Medulla oblongata (tissue), 1 donor: ENCODE results near the gene CA11.
"Not testable (repeated sequence)": the region's sequence is repeated elsewhere in the genome, so short reads cannot be mapped to it uniquely, and the experiment has no call there.

ENCODE experiments used
- DNase-seq: peaks from one replicate; pipeline ENCODE4 v3.0.0-alpha.2; 2015; ENCODE audit errors: extremely low spot score

The CA11 gene

GRCh38 chr19:48646001-48646721, at the start of gene CA11:
CA11 (minus strand) TSS chr19:48646187; CDS start chr19:48645632, 555 bp downstream.
- DNase-seq, result peak; percentile 95

GRCh38 chr19:48693629-48694028, 47.6 kb upstream of the CA11 start:
- DNase-seq, result not testable (repeated sequence)

DNA sequence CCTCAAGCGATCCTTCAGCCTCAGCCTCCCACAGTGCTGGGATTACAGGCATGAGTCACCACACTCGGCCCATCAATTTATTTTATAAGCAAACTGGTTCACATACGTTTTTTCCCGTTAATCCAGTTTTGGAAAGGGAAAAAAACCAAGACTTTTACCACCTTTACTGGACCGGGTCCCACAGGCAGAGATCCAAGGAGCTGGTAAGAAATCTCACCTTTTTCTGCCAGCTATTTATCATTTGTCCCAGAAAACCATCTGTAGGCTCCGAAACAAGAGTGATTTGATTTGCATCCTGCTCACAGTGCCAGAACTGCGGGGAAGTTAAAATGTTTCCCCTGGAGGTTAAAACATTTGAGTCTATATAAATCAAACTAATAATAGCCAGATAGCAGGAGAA, 43.5 kb upstream of the CA11 start:
- DNase-seq, result no peak

DNA sequence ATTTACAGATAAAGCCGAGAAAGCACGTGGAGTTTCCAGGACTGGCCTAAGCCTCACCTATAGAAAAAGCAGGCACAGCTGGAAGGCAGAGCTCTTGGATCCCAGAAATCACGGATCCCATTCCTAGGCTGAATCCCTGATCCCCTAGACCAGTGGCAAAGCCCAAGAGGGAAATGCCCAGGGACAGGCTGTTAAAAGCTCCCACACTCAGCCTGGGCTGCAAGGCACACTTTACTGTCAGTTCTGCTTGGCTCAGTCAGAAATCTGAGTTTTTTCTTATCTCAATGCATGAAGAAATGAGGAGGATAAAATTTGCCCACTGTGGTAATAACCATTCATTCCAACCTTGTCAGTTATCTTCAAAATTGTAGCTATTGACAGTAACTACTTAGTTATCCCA, 41.8 kb upstream of the CA11 start:
- no peak for DNase-seq

- not testable (repeated sequence) for DNase-seq
Observed at GRCh38 chr19:48686637-48687036, 40.6 kb upstream of the CA11 start.

DNA sequence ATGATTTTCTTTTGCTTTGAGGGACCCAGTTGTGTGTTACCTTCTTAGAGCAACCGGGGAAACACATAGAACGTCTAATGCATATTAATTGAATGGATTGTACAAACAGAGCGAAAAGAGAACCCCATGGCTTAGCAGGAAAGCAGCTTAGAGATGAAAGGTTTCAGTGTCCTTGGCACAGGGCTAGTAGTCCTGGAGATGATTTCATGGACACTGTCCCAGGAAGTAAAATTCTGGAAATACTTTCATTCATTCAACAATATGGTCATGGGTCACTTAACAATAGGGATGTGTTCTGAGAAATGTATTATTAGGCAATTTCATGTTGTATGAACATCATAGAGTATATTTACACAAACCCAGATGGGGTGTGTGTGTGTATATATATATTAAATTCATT, 40.1 kb upstream of the CA11 start:
- peak; percentile 62 for DNase-seq

DNA sequence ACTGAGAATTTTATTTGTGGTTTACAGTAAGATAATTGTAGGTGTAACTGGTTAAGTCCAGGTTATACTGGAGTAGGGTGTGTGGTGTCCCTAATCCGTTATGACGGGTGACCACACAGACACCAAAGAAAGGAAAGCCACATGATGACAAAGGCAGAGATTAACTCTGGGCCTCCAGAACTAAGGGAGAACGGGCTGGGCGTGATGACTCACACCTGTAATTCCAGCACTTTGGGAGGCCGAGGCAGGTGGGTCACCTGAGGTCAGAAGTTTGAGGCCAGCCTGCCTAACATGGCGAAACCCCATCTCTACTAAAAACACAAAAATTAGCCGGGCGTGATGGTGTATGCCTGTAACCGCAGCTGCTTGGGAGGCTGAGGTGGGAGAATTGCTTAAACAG, 39.6 kb upstream of the CA11 start:
- DNase-seq, result no peak

DNA sequence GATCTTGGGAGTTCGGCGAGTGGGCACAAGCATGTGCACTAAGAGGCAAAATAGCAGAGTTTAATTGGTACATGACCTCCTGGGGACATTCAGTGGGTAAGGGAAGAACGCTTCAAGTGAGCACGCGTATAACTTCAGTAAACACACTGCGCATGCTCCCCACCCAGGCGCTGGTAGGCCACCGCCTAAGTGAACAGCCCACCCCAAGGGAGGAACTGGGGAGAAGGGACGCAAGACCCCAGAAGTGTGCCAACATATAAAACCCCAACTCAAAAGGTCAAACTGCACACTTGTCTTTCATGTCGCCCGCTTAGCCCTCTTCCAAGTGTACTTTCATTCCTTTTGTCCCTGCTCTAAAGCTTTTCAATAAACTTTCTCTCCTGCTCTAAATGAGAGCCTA, 37.4 kb upstream of the CA11 start:
- DNase-seq, result peak; percentile 89

DNA sequence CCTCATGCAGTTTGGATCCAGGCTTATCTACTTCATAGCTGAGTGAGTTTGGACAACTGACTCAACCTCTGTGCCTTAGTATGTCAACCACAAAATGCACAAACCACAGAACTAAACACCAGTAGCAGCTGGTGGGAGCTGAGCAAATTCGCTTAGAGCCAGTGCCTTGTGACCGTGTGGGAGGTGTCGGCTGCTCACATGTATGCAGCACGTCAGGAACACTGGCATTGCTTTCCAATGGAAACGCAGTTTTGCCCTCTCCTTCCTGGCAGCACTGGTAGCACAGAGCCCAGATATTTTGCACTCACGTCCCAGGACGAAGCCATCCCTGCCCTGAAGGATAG, 35.1 kb upstream of the CA11 start:
- no peak for DNase-seq

DNA sequence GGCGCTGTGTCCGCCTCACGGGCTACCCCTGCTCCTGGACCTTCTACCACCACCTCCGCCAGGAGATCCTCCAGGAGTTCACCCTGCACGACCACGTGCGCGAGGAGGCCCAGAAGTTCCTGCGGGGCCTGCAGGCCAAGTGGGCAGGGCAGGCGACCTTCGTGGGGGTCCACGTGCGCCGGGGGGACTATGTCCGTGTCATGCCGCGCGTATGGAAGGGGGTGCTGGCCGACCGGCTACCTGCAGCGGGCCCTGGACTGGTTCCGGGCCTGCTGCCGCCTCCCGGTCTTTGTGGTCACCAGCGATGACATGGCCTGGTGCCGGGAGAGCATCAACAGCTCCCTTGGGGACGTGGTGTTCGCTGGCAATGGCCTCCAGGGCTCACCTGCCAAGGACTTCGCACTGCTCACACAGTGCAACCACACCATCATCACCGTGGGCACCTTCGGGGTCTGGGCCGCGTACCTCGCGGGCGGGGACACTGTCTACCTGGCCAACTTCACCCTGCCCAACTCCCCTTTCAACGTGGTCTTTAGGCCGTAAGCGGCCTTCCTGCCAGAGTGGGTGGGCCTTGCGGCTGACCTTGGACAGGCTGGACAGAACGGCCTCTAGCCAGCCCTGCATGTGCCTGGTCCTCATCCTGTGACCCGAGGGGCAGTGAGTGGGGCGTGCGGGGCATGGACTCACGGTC, 34.6 kb upstream of the CA11 start:
- no peak for DNase-seq

GRCh38 chr19:48680006-48680405, 34.0 kb upstream of the CA11 start:
- not testable (repeated sequence) for DNase-seq

DNA sequence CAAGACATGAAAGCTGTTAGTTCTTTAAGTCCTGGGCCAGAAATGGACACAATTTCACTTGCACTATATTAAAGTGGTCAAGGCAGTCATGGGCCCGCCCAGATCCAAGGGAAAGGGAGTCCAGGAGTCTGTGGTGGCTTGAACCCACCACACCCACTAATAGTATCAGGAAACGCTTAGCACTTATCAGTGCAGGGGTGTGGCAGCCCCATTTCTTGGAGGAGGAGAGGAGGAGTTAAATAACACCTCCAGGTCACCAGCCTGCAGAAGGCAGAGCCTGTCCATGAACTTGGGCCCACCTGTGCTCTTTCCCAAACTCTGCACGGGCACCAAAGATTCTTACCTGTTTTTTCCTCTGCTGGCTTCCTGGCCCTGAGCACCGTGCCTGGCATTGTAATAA, 32.2 kb upstream of the CA11 start:
- no peak for DNase-seq

DNA sequence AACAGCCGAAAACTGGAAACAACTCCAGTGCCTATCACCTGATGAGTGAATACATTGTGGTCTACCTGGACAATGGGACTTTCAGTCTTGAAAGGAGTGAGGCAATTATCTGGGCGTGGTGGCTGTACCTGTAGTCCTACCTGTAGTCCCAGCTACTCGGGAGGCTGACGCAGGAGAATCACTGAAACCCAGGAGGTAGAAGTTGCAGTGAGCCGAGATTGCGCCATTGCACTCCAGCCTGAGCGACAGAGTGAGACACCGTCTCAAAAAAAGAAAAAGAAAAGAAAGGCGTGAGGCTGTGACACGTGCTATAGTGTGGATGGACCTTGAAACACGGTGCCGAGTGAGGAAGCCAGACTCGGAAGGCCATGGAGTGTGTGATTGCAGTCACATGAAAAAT, 30.9 kb upstream of the CA11 start:
- DNase-seq, result no peak

GRCh38 chr19:48676487-48676886, 30.5 kb upstream of the CA11 start:
- no peak for DNase-seq

- peak; percentile 95 for DNase-seq
Observed at GRCh38 chr19:48674921-48675824, 29.2 kb upstream of the CA11 start.

DNA sequence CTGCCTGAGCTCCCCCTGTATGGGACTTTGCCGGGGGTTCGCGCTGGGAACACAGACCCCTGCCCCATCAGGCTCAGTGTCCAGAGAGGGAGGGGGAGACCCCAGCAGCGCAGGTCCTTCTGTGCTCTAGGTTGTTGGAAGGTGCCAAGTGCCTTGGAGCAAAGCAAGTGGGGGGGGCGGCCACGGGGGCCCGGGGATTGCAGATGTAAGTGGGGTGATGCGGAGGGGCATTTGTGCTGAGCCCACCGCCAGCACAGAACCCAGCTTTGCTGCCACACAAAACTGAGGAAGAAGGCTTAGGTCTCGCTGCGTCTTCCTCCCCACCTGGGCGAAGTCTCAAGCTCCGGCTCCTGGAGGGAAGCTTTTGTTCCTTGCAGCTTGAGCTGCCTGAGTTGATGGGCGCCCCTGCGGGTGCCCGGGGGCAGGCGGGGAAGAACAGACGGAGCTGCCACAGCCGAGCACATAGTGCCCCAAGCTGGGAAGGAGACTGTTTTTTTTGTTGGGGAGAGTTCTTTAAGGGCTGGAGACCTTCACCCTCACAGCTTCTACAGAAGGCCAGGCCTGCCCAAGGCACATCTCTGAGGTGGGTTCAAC, 28.3 kb upstream of the CA11 start:
- no peak for DNase-seq

GRCh38 chr19:48673436-48674100, 27.6 kb upstream of the CA11 start:
- no peak for DNase-seq

DNA sequence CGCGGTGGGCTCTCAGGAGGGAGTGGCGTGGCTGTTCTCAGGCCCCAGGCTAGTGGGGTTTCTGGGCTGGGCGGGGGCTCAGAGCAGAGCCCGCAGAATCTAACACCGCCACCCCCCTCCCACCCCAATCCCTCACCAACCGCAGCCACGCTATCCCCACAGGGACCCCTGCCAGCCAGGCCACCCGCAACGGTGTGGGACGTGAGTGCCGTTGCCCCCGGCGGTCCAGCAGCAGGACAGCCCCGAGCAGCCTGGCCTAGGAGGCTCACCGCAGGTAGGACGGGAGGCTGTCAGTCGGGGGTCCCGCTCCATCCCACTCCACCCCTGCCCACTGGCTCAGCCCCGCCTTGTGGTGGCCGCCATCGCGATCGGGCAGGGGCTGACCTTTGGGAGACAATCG, 27.0 kb upstream of the CA11 start, which contains the start of gene NTN5:
Gene NTN5 (minus strand): TSS at position 24 of the 400 bp plus-strand sequence. CDS start 2,031 bp downstream, outside the sequence.
- no peak for DNase-seq

- DNase-seq, result no peak
Observed at GRCh38 chr19:48671446-48671995, 25.5 kb upstream of the CA11 start.

DNA sequence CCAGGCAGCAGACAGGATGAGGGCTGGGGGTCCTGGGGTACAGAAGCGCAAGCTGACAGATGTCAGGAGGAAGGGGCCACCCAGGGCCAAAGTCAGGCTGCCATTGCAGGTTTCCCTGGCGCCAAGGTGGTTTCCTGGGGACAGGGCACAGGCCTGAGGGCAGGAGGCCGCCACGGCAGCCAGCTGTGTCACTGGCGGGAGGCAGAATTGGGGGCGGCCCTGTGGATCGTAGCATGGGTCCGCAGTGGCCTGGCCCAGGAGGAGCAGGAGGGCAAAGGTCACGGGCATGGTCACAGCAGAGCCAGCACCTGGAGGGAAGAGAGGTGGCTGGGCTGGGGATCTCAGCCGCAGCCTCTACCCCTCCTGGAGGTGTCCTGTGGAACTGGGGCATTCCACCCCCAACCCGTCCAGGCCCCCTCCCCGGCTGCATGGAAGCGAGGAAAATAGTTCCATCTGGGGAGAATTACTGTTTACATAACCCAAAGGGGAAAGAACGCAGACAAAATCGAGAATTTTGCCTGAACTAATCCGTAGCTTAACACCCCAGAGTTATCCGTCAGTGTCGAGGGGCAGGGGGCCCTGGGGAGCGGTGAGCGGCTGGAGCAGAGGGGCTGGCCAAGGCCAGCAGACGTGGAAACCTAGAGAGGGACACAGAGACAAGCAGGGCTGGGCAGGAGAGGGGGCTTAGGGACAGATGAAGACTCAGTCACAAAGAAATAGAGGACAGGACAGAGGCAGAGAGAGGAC, 24.9 kb upstream of the CA11 start:
- no peak for DNase-seq
